Parathyroid adenoma (tissue), 2 donors: ENCODE data around the gene TEX26.

Experiments used
- H2AFZ ChIP-seq: fragments of 300-600 bp; sonication (generic); one replicate; pipeline ENCODE4 v1.7.0; 2017; ENCODE audit warnings: antibody characterized with exemption, mild to moderate bottlenecking
- H3K27ac ChIP-seq: fragments of 300-600 bp; sonication (generic); one replicate; pipeline ENCODE4 v1.7.0; 2017
- H3K27me3 ChIP-seq: fragments of 300-600 bp; sonication (generic); one replicate; pipeline ENCODE4 v1.7.0; 2017; ENCODE audit warnings: low read length; ENCODE audit not compliant: control insufficient read depth, insufficient read depth
- H3K36me3 ChIP-seq: fragments of 300-600 bp; sonication (generic); one replicate; pipeline ENCODE4 v1.7.0; 2017; ENCODE audit warnings: low read length; ENCODE audit not compliant: control insufficient read depth, insufficient read depth
- H3K4me1 ChIP-seq: fragments of 300-600 bp; sonication (generic); one replicate; pipeline ENCODE4 v1.7.0; 2017; ENCODE audit warnings: control low read depth
- H3K4me2 ChIP-seq: fragments of 300-600 bp; sonication (generic); one replicate; pipeline ENCODE4 v1.7.0; 2017; ENCODE audit warnings: low read length
- H3K4me3 ChIP-seq: fragments of 300-600 bp; sonication (generic); one replicate; pipeline ENCODE4 v1.7.0; 2017; ENCODE audit warnings: low read depth, low read length
- H3K79me2 ChIP-seq: fragments of 300-600 bp; sonication (generic); one replicate; pipeline ENCODE4 v1.7.0; 2017; ENCODE audit warnings: control low read depth
- H3K9ac ChIP-seq: fragments of 300-600 bp; sonication (generic); one replicate; pipeline ENCODE4 v1.7.0; 2017; ENCODE audit warnings: mild to moderate bottlenecking
- H3K9me3 ChIP-seq: fragments of 300-600 bp; sonication (generic); one replicate; pipeline ENCODE4 v1.7.0; 2017; ENCODE audit warnings: low read length; ENCODE audit not compliant: control insufficient read depth
- TF ChIP-seq, protein P1 (sequence below): fragments of 300-600 bp; sonication (generic); IDR thresholded peaks from one replicate; pipeline ENCODE4 v1.7.0; 2017; ENCODE audit warnings: antibody characterized with exemption, mild to moderate bottlenecking
- donor health status: primary hyperparathyroidism.

The TEX26 gene

DNA sequence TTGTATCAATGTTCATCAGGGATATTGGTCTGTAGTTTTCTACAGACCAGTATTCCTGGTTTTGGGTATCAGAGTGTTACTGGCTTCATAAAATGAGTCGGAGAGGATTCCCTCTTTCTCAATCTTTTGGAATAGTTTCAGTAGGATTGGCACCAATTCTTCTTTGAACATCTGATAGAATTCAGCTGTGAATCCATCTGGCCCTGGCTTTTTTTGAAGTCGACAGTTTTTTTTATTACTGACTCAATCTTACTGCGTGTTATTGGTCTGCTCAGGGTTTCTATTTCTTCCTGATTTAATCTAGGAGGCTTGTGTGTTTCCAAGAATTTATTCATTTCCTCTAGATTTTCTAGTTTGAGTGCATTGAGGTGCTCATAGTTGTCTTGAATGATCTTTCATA lies 11.4 kb downstream of the TEX26 start:
- Histone ChIP-seq H3K27ac (no peak overlapping the region), H3K9ac (no peak overlapping the region), H3K4me1 (no peaks in the 10 kb centered on the region), H3K9me3 (no peaks in the 10 kb centered on the region), H3K27me3 (no peaks in the 10 kb centered on the region), H3K79me2 (no peaks in the 10 kb centered on the region), H3K4me2 (no peak overlapping the region), H3K4me3 (no peak overlapping the region), H3K36me3 (no peaks in the 10 kb centered on the region), H2AFZ (no peak overlapping the region)
- TF ChIP-seq, protein P1, sequence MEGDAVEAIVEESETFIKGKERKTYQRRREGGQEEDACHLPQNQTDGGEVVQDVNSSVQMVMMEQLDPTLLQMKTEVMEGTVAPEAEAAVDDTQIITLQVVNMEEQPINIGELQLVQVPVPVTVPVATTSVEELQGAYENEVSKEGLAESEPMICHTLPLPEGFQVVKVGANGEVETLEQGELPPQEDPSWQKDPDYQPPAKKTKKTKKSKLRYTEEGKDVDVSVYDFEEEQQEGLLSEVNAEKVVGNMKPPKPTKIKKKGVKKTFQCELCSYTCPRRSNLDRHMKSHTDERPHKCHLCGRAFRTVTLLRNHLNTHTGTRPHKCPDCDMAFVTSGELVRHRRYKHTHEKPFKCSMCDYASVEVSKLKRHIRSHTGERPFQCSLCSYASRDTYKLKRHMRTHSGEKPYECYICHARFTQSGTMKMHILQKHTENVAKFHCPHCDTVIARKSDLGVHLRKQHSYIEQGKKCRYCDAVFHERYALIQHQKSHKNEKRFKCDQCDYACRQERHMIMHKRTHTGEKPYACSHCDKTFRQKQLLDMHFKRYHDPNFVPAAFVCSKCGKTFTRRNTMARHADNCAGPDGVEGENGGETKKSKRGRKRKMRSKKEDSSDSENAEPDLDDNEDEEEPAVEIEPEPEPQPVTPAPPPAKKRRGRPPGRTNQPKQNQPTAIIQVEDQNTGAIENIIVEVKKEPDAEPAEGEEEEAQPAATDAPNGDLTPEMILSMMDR: no peak

DNA sequence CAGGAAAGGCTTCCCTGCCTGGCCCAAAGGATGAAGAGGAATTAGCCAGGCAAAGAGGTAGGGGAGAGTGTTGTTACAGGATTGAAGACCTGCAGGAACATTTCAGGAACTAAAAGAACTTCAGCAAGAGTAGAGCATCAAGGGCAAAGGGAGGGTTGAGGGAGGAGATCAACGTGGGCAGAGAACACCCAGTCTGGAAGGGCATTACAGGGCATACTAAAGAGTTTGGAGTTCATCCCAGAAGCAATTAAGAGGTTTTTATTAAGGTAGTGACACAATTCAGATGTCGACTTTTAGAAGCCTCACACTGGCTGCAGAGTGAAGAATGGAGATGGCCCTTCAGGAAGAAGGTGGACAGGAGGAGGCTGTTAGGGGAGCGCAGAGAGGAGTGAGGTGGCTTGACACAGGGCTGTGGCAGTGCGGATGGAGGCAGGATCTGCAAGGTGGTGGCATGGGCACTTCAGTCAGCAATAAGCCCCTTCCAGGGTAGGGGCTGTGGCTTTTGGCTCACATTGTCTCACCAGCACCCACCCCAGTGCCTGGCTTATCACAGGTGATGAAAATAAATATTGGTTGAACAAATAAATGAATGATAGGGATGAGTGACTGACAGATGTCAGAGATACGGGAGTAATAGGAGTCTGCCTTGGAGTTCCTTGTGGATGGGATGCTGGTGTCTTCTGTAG lies 24.9 kb downstream of the TEX26 start:
- no peaks in the 10 kb centered on the region for H3K4me1 ChIP-seq
- TF ChIP-seq, protein P1: no peak

DNA sequence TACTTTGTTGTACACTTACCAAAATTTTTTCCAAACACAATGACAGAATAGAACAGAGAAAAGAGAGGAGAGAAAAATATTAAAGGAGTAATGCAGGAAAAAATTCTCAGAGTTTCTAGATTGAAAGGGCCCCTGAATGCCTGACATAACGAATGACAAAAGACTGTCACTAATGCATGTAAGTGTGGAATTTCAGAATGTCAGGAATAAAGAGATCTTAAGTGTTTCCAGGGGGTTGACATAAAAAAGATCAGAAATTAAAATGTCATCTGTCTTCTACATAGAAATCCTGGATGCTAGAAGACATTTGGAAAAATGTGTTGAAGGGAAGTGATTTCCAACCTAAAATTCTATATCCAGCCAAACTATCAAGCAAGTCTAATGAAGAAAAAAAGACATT lies 27.2 kb downstream of the TEX26 start:
- Histone ChIP-seq H3K79me2 (no peaks in the 10 kb centered on the region), H3K4me1 (no peaks in the 10 kb centered on the region), H3K27me3 (no peaks in the 10 kb centered on the region), H2AFZ (no peak overlapping the region), H3K27ac (no peak overlapping the region), H3K4me2 (no peak overlapping the region), H3K36me3 (no peaks in the 10 kb centered on the region), H3K9me3 (no peaks in the 10 kb centered on the region), H3K9ac (no peak overlapping the region), H3K4me3 (no peak overlapping the region)
- TF ChIP-seq, protein P1: no peak

More for the DNA sequence above, 24.9 kb downstream of the TEX26 start:
- no peaks in the 10 kb centered on the region for H3K79me2 ChIP-seq
- no peak overlapping the region for H3K27ac ChIP-seq
- no peak overlapping the region for H3K9ac ChIP-seq
- H3K36me3 ChIP-seq: no peaks in the 10 kb centered on the region
- no peak overlapping the region for H2AFZ ChIP-seq
- H3K27me3 ChIP-seq: no peaks in the 10 kb centered on the region
- no peaks in the 10 kb centered on the region for H3K9me3 ChIP-seq
- no peak overlapping the region for H3K4me3 ChIP-seq
- no peak overlapping the region for H3K4me2 ChIP-seq

DNA sequence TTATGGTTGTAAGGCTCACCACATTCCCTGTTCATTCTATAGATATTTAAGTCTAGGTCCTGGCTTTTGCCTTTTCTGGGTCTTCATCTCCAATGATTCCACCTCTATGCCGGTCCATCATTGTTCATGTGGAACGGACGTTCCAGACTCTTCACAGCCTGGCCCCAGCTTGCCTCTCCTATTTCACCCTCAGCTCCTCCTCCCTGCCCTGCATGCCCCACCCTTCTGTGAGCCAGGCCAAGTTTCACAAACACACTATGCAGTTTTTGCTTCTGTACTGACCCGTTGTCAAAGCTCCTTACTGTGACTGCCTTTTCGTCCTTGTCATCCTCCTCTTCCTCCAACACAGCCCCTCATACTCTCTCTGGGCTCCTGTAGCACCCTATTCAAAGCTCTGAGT lies 31.3 kb downstream of the TEX26 start:
- no peaks in the 10 kb centered on the region for H3K9me3 ChIP-seq
- no peak overlapping the region for H3K4me2 ChIP-seq
- H3K4me3 ChIP-seq: no peak overlapping the region
- H3K4me1 ChIP-seq: no peaks in the 10 kb centered on the region
- no peaks in the 10 kb centered on the region for H3K79me2 ChIP-seq
- no peaks in the 10 kb centered on the region for H3K27me3 ChIP-seq
- TF ChIP-seq, protein P1: no peak
- H3K27ac ChIP-seq: no peak overlapping the region
- no peak overlapping the region for H2AFZ ChIP-seq
- H3K36me3 ChIP-seq: no peaks in the 10 kb centered on the region
- no peak overlapping the region for H3K9ac ChIP-seq

DNA sequence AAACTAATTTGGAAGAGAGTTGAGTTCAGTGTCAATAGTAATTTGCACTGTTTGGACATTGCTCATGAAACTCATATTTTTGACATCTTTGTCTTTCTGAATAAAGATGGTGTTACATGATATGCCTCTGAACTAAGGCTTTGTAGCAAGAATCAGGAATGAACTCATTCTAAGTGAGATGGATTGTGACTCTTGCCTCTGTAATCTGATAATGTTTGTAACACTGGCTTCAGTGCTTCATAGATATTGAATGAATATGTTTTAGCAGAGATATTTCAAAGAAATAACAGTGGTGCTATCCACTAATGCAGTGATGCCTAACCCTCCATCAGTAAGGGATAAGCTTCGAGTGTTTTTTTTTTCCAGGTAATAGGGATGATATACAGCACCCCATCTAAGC lies 32.9 kb downstream of the TEX26 start:
- H3K36me3 ChIP-seq: no peaks in the 10 kb centered on the region
- no peaks in the 10 kb centered on the region for H3K79me2 ChIP-seq
- H2AFZ ChIP-seq: no peak overlapping the region
- no peak overlapping the region for H3K4me2 ChIP-seq
- no peak overlapping the region for H3K27ac ChIP-seq
- TF ChIP-seq, protein P1: no peak
- no peak overlapping the region for H3K4me3 ChIP-seq
- no peaks in the 10 kb centered on the region for H3K4me1 ChIP-seq
- no peaks in the 10 kb centered on the region for H3K9me3 ChIP-seq
- H3K27me3 ChIP-seq: no peaks in the 10 kb centered on the region
- H3K9ac ChIP-seq: no peak overlapping the region
